ENCODE results near the gene ZNF587B. TPM values are rescaled to one million over a fixed set of nuclear protein-coding genes. Genes with fewer than 3 reads are reported as not detected.

Gene ZNF587B
- total and polyA plus RNA-seq, 10 of the 15 experiments (the other 5 are each of a cell fraction or from before 2014, with no cell fraction given) = 4.1 to 33.9 (median 15.2) TPM

- TF ChIP-seq BCL3 (IDR thresholded peaks at IDR 0.05; ENCODE audit: borderline replicate concordance, insufficient read depth, low read depth, low read length, poor library complexity, severe bottlenecking) (no peak), KAT2A (conservative IDR thresholded peaks at IDR 0.05; ENCODE audit: control insufficient read depth, low read depth, low read length) (no peak), HSF1 (IDR thresholded peaks at IDR 0.05; ENCODE audit: low read depth, low read length) (no peak), NFYA (IDR thresholded peaks at IDR 0.05; ENCODE audit: borderline replicate concordance, low read depth, low read length) (no peak), ESRRA (IDR thresholded peaks at IDR 0.05; ENCODE audit: low read length) (no peak), ZNF384 (IDR thresholded peaks at IDR 0.05; ENCODE audit: borderline replicate concordance, low read depth, low read length) (no peak), PKNOX1 (IDR thresholded peaks at IDR 0.05) (peak; percentile 96), YY1 (IDR thresholded peaks at IDR 0.05; ENCODE audit: low read depth, low read length) (peak; percentile 97), ATF7 (IDR thresholded peaks at IDR 0.05; ENCODE audit: low read depth) (no peak), ZZZ3 (IDR thresholded peaks at IDR 0.05; ENCODE audit: control insufficient read depth, insufficient read length, low read depth) (no peak), IRF3 (IDR thresholded peaks at IDR 0.05) (peak; percentile 27; the same call in 1 of the 2 replicates), SREBF2 (IDR thresholded peaks at IDR 0.05; ENCODE audit: low read length) (no peak), RELB (IDR thresholded peaks at IDR 0.05; ENCODE audit: low read depth) (peak; percentile 68), BMI1 (IDR thresholded peaks at IDR 0.05; ENCODE audit: borderline replicate concordance) (no peak), NRF1 (conservative IDR thresholded peaks at IDR 0.05; ENCODE audit: low read depth, low read length) (no peak), SMARCA5 (IDR thresholded peaks at IDR 0.05) (peak; percentile 61; the same call in 1 of the 2 replicates), FOXK2 (IDR thresholded peaks at IDR 0.05) (no peak), RAD21 (IDR thresholded peaks at IDR 0.05; ENCODE audit: insufficient read depth, low read depth, low read length) (no peak), ATF3 (IDR thresholded peaks at IDR 0.05; ENCODE audit: borderline replicate concordance, extremely low read depth, low read depth, low read length) (peak; percentile 71; the same call in 1 of the 2 replicates), ZNF622 (IDR thresholded peaks at IDR 0.05) (no peak), MXI1 (IDR thresholded peaks at IDR 0.05; ENCODE audit: low read depth, low read length) (peak; percentile 90)
These were observed 58.6 kb downstream of the ZNF587B start, which contains the start of gene ZNF814 (continued) for GRCh38 chr19:57888560-57889231.

Measured in GM12878 (cell line).